GM12801 (cell line): Measurements from ENCODE around the gene RHO.

Experiments
- CTCF ChIP-seq: IDR thresholded peaks from one replicate; pipeline ENCODE4 v1.5.1; 2011; ENCODE audit warnings: control low read depth; ENCODE audit not compliant: insufficient read length; ENCODE audit errors: extremely low read depth

The RHO gene

GRCh38 chr3:129571605-129572547 lies 43.4 kb downstream of the RHO start:
- no peak for TF ChIP-seq CTCF

- no peak for TF ChIP-seq CTCF
These were observed 44.2 kb downstream of the RHO start for GRCh38 chr3:129572603-129573002.

- TF ChIP-seq CTCF: no peak
These were observed 45.1 kb downstream of the RHO start for GRCh38 chr3:129573493-129573892.

GRCh38 chr3:129574206-129574605 lies 45.8 kb downstream of the RHO start:
- TF ChIP-seq CTCF: no peak

GRCh38 chr3:129575233-129575996 lies 47.0 kb downstream of the RHO start:
- TF ChIP-seq CTCF: no peak

- TF ChIP-seq CTCF: no peak
These were observed 47.6 kb downstream of the RHO start for GRCh38 chr3:129575997-129576384.

- TF ChIP-seq CTCF: no peak
These were observed 48.3 kb downstream of the RHO start for GRCh38 chr3:129576514-129577352.
